IPS-15b (cell line): Measurements from ENCODE around the gene SLC37A1.
"Not testable (repeated sequence)": the region's sequence is repeated elsewhere in the genome, so short reads cannot be mapped to it uniquely, and the experiment has no call there.

Experiments
- H3K27me3 ChIP-seq: one replicate; pipeline ENCODE4 v1.6.1; 2013; ENCODE audit warnings: low read length; ENCODE audit not compliant: control insufficient read depth, insufficient read depth
- H3K36me3 ChIP-seq: one replicate; pipeline ENCODE4 v1.6.1; 2013; ENCODE audit warnings: low read length; ENCODE audit not compliant: control insufficient read depth, insufficient read depth
- H3K4me1 ChIP-seq: one replicate; pipeline ENCODE4 v1.6.1; 2013; ENCODE audit warnings: mild to moderate bottlenecking, low read length; ENCODE audit not compliant: control insufficient read depth, insufficient read depth
- H3K4me3 ChIP-seq: one replicate; pipeline ENCODE4 v1.5.1; 2013; ENCODE audit warnings: low read depth, low read length
- H3K9ac ChIP-seq: one replicate; pipeline ENCODE4 v1.6.1; 2013; ENCODE audit warnings: low read depth, mild to moderate bottlenecking, low read length
- H3K9me3 ChIP-seq: one replicate; pipeline ENCODE4 v1.6.1; 2013; ENCODE audit warnings: mild to moderate bottlenecking, low read length; ENCODE audit not compliant: control insufficient read depth, insufficient read depth

SLC37A1 gene

DNA sequence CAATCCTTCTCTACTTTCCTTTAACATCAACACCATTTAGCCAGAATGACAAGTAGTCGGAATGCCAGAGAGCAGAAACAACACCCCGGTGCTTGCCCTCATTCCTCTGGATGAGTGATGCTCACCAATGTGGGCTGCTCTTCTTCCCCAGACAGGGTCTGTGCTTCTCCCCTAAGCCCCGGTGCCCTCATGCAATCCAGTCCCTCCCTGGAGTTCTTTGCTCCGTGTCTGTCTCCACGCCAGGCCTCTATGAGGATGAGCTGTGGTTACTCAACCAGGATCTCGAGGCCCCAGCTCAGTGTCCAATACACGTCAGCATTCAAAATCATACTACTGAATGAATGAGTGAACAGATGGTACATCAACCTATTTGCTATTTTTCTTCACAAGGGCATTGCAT, 110.0 kb downstream of the SLC37A1 start:
- Histone ChIP-seq H3K9me3 (no peaks in the 10 kb centered on the region), H3K27me3 (no peaks in the 10 kb centered on the region), H3K36me3 (no peaks in the 10 kb centered on the region), H3K4me1 (no peaks in the 10 kb centered on the region), H3K9ac (no peak overlapping the region), H3K4me3 (no peak overlapping the region)

DNA sequence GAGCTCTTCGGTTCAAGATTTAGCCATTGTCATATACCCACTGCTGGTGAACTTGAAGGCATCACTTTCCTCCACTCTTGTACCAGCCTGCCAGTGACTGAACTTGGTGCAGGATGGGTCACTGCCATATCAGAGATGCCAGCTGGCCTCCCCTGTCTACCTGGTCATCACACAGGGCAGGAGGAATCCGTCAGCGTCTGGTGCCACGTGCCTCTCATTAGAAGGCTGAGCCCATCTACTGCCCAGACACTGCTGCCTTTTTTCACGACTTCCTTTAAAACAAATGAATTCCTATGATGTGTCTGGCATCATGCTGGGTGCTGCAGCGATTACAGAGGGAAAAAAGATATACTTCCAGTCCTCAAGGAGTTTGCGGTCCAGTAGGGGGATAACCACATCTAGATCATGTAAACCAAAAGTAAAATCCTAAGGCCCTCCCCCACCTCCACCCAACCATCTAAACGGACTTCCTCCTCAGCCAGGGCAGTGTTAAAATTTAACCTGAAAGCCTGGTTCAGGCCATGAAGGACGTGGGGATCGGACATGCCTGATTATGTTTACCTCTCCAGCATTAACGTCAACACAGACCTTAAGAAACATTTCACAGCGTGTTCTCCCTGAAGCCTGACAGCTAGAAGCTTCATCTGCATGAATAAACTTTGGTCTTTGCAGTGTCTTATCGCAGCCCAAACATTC, 110.6 kb downstream of the SLC37A1 start:
- peak overlapping the region; percentile 12 for H3K9ac ChIP-seq
- H3K9me3 ChIP-seq: no peaks in the 10 kb centered on the region
- H3K27me3 ChIP-seq: no peaks in the 10 kb centered on the region
- H3K4me1 ChIP-seq: no peaks in the 10 kb centered on the region
- H3K36me3 ChIP-seq: no peaks in the 10 kb centered on the region
- H3K4me3 ChIP-seq: no peak overlapping the region

DNA sequence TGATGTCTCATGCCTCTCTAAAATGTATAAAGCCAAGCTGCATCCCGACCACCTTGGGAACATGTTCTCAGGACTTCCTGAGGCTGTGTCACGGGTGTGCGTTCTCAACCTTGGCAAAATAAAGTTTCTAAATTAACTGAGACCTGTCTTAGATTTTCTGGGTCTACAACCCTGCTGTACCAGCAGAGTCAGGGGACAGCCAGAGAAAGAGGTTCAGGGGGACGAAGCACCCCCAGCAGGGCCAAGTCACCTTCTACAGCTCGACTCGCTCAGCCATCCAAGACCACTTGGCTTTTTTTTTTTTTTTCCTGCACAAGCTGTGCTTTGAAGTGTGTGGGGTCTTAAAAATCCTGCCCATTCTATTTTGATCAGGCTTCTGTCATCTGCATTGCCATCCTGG, 111.3 kb downstream of the SLC37A1 start:
- H3K9ac ChIP-seq: no peak overlapping the region
- H3K4me3 ChIP-seq: no peak overlapping the region
- no peaks in the 10 kb centered on the region for H3K36me3 ChIP-seq
- H3K27me3 ChIP-seq: no peaks in the 10 kb centered on the region
- H3K4me1 ChIP-seq: no peaks in the 10 kb centered on the region
- H3K9me3 ChIP-seq: no peaks in the 10 kb centered on the region

DNA sequence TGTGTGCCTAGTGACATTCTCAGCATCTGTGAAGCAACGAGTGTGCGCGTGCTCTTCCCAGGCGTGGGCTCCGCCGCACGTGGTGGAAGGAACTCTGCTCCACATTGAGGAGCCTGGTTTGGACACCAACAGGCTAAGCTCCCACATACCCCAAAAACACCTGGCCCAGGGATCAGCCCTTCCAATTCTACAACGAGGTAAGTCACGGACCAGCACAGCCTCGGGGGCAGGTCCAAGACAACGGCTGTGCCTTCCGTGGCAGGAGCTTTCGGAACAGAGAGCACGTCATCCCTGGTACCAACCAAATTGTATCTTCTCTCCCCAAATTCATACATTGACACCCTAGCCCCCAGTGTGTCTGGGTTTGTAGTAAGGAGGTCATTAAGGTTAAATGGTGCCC, 112.5 kb downstream of the SLC37A1 start:
- Histone ChIP-seq H3K4me1 (no peaks in the 10 kb centered on the region), H3K27me3 (no peaks in the 10 kb centered on the region), H3K9ac (no peak overlapping the region)

DNA sequence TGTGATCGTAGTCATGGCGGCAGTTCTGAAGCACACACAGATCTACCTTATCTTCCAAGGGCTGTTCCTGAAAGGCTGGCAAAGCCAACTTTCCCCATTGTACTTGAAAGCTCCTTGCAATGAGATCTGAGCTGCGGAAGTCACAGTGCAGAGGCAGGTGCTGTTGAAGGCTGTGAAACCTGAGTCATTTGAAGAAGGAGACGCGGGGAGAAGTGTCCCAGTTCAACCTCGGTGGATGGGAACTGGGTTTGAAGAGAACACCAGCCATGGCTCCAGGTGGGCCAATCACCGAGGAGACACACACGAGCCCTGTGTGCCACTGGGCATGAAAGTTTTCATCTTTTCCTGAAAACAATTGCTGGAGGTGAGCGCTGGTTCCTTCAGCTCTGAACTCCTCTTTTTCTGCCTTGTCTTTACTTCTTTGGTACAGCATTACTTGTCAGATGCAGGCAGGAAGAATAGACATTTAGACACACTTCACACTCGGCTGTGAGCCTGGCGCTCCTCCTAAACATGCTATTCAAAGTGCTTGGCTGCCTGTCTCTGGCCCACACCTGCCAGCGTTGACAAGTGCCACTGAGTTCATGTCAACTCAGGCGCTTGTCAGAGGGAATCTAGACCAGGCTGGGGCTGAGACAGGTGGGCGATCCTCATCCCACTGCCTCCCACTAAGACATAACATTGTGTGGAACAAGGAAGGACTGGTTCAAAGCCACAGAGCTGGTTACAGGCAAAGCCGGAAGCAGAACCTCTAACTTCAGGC, 114.1 kb downstream of the SLC37A1 start:
- Histone ChIP-seq H3K4me3 (no peak overlapping the region), H3K4me1 (no peaks in the 10 kb centered on the region), H3K27me3 (no peaks in the 10 kb centered on the region), H3K9ac (no peak overlapping the region), H3K36me3 (no peaks in the 10 kb centered on the region), H3K9me3 (no peaks in the 10 kb centered on the region)

More for the DNA sequence above, 112.5 kb downstream of the SLC37A1 start:
- H3K4me3 ChIP-seq: no peak overlapping the region
- H3K9me3 ChIP-seq: no peaks in the 10 kb centered on the region
- H3K36me3 ChIP-seq: no peaks in the 10 kb centered on the region

DNA sequence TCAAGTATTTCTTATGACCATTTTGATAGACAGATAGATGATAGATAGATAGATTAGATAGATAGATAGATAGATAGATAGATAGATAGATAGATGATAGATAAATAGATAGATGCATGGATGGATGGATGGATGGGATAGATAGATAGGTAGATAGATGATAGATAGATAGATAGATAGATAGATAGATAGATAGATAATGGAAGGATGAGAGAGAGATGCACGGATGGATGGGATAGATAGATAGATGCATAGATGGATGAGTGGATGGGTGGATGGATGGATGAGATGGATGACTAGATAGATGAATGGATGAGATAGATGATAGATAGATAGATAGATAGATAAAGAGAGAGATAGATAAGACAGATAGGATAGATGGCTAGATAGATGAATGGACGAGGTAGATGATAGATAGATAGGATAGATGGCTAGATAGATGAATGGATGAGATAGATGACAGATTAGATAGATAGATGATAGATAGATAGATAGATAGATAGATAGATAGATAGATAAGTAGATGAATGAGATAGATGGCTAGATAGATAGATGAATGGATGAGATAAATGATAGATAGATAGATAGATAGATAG, 114.9 kb downstream of the SLC37A1 start:
- H3K4me3 ChIP-seq, H3K4me1 ChIP-seq, H3K9me3 ChIP-seq, H3K27me3 ChIP-seq, H3K9ac ChIP-seq, H3K36me3 ChIP-seq: not testable (repeated sequence)

DNA sequence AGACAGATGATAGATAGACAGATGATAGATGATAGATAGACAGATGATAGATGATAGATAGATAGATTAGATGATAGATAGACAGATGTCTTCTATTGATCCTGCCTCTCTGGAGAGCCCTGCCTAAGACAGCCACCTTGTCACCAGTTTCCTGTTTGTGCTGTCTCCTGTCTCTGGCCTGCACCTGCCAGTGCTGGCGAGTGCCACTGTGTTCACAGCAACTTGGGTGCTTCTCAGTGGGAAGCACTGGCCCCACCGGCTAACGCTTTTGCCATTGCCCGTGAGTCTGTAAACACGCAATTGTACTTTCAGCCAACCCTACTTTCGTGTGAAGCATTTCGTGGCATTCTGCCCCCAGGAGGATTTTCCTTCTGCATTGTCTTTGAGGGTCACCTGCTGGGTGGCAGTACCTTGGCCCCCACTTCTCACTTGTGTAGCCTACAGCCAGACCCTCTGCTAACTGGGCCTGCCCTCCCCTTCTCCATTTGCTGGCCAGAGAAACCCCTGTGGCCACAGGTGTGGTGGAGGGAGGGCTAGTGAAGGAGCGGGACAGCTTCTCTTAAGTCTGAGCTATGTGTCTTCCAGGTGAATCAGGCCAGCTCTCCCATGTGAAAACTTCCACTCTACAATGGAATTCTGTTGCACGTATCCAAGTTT, 116.4 kb downstream of the SLC37A1 start:
- Histone ChIP-seq H3K36me3 (no peaks in the 10 kb centered on the region), H3K9ac (no peak overlapping the region), H3K9me3 (no peaks in the 10 kb centered on the region), H3K4me1 (no peaks in the 10 kb centered on the region), H3K27me3 (no peaks in the 10 kb centered on the region), H3K4me3 (no peak overlapping the region)

DNA sequence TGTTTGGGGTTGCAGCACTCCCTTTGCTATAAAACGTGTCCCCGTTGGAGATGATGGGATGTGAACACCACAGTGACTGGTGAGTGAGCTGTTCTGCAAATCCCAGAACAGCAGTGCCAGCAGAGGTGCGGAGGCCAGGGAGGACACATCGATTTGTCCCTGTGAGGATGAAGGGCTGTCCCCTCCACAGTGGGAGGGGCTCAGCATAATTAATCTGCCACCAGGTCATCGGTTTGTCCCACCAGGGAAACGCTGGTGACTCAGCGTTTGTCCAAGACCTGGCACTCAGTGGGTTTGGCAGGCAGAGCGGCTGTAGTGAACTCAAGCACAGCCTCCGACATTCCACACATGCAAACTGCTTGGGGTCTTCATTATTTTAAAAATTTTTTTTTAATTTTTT, 117.0 kb downstream of the SLC37A1 start:
- Histone ChIP-seq H3K9me3 (no peaks in the 10 kb centered on the region), H3K9ac (no peak overlapping the region), H3K4me3 (no peak overlapping the region), H3K36me3 (no peaks in the 10 kb centered on the region), H3K27me3 (no peaks in the 10 kb centered on the region), H3K4me1 (no peaks in the 10 kb centered on the region)
